HG03060 (cell line): ENCODE results near the gene SLC37A1.

ENCODE experiments used
- ATAC-seq: cut with Tn5 transposase; IDR thresholded peaks from one replicate; pipeline ENCODE4 v1.9.1; 2021; ENCODE audit warnings: low read depth, moderate number of reproducible peaks; ENCODE audit not compliant: unreplicated experiment

SLC37A1 gene

DNA sequence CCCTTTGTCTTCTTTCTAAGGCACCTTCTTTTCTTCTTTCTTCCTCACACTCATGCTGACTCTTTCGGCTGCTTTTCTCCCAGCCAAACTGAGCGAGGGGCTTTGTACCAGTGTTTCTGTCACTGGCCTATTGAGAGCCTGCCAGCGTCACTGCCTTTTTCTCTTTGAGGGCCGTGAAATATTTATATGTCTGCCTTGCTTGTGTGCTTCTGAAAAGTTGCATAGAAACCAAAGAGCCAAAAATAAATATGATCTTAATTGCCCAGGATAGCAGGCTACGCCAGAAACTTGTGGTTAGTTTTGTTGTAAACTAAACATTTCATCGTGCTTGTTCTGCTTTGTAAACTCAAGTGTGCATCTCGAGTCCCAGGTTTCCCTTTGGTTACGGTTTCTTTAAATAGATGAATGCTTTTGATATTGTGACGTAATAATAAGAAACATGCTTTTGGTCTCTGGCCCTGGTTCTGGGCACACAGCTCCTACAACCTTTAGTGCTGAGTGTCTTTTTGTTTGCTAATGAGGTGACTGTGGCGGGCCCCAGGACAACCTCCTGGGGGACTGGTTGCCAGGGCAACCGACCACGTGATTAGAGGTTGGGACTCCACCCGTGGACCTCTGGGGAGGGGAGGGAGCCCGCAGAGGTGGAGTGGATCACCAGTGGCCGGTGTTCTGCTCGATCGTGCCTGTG lies 10.8 kb downstream of the SLC37A1 start:
- ATAC-seq = peak; percentile 68

DNA sequence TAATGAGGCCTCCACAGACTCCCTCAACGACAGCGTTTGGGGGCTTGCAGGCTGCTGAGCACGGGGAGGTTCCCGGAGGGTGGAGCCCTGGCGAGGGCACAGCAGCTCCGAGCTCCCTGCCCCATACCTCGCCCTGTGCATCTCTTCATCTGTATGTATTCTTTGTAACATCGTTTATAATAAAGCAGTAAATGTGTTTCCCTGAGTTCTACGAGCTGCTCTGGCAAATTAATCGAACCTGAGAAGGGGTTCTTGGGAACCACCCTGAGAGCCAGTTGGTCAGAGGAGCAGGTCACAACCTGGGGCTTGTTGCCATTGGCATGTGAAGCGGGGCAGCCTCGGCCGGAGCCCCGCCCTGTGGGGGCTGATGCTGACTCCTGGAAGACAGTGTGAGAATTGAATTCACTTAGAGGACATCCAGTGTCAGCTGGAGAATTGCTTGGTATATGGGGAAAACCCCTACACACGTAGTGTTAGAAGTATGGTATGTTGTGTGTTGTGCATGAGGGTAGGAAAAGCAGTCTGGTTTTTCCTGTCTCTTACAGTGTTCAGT lies 11.5 kb downstream of the SLC37A1 start:
- peak; percentile 11 for ATAC-seq

DNA sequence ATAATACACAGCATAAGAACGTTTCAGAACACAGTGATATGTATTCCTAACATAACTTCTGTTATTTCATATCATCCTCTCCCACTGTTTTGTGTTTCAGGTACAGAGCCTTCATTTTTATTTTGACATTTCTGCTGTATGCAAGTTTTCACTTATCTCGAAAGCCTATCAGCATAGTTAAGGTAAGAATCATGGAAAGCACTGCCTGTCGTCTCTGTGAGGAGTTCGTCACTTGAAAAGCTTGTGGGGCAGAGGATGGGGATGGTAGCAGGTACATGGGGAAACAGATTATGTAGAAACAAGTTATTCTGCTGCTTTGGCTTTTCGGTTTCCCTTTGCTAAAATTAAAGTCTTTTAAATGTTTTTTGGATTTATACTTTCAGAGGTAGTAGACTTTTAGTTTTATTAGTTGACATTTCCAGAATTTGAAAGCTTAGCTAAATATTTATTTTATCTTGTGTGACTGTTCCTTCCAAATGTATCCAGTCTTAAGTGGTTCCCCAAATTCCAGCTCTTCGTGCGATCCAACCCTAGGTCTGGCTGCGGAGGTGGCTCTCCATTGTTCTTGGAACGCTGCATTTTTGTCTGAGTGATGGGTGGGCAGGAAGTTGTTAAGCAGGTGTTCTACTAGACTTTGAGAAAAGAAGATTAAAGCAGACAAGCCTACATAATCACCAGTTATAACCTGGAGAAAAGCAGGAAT lies 12.2 kb downstream of the SLC37A1 start:
- no peak for ATAC-seq

DNA sequence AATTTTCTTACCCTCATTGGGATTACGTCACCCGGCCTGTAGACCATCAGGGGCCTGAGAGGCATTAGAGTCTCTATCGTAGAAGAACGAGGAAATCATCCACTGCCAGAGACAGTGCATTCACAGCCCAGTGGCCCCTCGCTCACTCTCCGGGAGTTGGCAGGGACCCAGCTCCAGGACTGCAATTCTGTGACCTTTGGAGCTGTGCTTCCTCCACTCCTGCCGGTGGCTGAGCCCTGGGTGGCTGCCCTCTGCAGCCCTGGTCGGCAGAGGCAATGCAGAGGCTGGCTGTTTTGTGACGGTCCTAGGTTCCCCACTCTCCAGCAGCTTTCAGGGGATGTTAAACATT lies 12.7 kb downstream of the SLC37A1 start:
- ATAC-seq = no peak

DNA sequence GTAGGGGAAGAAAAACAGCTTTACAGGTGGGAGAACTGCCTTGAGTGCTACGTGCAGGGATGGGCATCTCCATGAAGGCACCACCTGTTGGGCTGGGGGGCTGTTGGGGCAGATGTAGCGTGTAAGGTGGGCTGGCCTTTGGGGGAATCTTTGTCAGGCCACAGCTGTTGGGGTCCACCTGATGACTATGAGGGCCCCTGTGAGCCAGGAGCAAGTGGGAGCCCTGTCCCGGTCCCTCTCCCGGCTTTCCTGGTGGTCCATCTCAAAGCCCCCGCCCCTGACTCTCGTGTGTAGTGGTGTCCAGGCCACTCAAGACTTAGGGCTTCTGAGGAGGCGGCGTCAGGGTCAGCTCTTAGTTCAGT lies 13.5 kb downstream of the SLC37A1 start:
- ATAC-seq = no peak

DNA sequence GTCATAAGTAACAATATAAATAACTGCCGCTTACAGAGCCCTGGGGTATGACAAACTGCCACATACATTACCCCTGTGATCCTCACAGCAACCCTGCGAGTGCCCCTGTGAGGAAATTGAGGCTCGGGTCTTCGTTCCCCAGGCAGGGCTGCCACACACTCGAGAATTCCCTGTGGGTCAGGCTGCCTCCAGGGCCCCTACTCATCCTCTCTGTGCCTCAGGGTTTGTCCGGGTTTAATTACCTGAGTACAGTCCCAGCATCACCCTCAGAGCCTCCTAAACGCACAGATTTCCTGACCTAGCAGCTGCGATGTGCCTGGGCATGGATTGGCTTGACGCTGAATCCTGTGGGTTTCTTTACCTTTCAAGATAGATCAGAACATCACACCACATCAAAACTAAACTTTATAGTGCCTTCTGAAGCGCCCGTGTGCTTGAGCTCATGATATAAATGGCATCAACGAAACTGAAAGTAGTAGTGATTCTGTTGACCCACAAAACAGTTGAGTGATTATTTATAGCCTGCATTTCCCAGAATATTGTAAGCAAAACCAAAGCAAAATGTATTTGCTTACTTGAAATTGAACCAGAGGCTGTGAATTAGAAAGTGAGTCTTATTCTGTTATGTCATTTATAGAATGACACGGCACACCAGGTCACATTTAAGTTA lies 14.0 kb downstream of the SLC37A1 start:
- no peak for ATAC-seq

DNA sequence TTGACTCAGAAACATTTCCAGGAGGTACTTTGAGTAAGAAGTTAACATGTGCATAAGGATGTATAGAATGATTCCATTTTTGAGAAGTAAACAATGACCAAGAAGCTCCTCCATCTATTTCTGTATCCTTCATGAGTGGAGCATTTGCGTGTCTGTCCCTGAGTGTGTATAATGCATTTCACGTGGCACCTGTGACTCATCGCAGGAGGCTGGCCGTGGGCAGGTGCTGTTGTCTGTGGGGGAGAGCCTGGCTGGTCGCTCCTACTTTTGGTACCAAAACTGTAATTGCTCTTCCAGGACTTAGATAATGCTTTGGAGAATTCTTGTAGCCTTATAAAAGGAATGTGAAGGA lies 16.5 kb downstream of the SLC37A1 start:
- ATAC-seq = no peak

DNA sequence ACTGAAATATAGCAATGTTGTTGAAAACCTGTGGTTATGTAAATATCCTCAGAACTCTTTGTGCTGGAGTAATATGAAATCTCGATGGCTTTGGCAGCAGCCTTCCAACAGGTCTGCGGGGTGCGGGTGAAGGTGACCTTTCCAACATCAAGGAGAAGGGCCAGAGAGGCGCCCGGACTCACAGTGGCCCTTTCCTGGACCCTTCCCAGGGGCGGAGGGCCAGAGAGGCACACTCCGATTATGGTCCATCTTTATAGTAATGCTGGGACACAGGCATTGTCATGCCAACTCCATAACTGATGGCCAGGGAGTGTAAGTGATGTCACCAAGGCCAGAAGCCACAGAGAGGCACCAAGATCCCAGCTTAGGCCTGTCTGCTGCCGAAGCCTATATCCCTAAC lies 18.1 kb downstream of the SLC37A1 start:
- no peak for ATAC-seq

DNA sequence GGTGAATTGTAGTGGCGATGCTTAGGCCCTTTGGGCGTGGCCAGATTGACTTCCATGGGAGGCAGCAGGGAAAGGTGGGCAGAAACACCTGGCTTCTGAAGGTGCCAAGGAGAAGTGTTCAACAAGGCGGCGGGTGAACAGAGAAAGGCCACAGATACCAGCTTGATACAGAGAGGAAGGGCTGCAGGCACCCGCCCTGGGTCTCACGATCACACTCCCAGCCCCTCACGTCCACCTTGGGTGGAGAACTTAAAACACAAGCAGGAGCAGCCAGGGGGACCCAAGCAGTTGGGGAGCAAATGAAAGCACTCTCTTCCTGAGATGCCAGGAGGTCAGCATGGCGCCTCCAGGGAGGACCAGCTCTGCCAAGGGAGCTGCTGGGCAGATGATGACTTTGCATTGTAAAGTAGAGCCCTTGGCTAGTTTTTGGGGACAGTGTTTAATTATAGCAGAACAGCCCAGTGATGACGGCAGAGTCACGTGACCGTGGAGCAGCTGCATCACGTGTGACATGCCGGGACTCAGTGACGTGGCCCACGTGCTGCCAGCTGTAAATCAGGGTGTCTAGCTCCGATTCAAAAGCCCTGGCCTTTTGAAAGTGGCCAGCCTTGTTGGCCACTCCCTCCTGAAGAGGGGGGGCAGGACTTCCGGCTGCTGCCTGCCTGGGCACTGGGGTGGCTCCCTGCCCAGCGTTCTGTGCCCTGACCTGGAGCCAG lies 19.0 kb downstream of the SLC37A1 start:
- ATAC-seq = no peak

DNA sequence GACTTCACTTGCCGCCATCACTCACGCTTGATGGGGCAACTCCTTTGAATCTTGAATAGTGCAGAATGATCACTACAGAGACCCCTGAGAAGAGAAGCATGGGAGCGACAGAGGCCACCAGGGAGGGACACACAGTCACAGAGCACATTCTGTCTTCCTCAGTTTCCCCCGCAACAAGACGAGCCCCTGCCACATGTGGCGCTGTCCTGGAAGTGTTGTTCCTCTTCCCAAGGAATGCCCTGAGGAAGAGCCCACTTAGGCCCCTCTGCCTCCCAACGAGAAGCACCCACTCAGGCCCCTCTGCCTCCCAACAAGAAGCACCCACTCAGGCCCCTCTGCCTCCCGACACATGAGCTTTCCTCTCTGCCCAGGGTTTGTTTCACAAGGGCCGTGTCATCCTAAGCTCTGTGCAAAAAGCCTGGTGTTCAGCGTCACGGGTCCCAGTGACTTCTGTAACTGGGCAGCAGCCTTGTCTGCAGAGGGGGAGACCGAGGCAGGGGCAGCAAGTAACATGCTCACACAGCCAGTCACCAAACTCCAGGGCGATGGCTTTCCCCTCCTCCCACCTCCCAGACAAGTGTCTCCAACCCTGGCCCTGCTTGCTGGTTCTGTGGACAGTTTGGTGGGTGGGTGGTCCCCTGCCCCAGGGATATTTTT lies 19.8 kb downstream of the SLC37A1 start:
- no peak for ATAC-seq

DNA sequence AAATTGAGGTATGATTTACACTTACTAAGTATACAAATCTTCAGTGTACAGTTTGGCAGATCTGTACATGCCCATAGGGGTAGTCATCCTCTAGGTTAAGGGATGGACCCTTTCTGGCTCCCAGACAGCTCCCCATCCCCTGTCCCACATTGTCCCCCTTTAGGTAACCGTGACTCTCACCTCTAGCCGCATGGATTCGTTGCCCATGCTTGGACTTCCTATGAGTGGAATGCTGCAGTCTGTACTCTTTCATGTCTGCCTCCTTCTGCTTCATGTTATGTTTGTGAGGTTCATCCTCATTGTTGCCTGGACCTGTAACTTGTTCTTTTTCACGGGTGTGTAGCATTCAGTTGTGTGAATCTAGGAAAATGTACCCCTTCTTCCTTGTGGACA lies 20.3 kb downstream of the SLC37A1 start:
- ATAC-seq = no peak

DNA sequence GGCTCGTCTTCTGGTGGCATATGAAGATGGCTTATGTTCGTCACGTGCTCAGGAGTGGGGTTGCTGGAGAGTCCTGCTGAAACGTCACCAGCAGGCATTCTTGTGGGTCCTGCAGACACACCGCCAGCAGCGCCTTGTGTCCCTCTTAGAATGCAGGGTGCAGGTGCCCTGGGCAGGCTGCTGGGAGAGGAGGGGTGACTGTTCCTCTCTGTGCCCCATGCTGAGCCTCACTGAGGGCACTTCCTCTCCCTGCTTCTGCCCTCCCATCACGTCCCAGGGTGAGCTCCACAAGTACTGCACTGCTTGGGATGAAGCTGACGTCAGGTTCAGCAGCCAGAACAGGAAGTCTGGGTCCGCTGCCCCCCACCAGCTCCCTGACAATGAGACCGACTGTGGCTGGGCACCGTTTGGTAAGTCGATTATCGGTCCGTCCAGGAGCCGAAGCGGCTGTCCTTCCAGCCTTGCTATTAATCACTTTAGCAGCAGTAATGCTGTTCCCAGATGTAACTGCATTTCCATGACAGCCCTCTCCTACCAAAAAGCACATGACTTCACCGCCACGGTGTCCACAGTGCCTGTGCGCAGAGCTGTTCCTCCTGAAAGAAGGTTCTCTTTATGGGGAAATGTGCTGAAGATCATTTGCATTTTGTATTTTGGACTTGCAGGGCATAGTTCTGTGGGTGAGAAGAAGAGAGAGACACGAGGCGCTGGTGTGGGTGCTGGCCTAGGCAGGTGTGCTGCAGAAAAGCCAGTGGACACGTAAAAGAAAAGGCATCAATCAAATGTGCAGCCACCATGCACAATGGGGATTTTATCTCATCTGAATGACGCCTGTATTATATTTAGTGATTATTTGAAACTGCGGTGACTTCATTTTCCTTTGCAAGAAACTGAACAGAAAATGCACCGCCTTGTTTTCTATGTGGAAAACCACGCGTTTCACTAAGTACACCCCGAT lies 21.0 kb downstream of the SLC37A1 start:
- peak; percentile 34 for ATAC-seq

DNA sequence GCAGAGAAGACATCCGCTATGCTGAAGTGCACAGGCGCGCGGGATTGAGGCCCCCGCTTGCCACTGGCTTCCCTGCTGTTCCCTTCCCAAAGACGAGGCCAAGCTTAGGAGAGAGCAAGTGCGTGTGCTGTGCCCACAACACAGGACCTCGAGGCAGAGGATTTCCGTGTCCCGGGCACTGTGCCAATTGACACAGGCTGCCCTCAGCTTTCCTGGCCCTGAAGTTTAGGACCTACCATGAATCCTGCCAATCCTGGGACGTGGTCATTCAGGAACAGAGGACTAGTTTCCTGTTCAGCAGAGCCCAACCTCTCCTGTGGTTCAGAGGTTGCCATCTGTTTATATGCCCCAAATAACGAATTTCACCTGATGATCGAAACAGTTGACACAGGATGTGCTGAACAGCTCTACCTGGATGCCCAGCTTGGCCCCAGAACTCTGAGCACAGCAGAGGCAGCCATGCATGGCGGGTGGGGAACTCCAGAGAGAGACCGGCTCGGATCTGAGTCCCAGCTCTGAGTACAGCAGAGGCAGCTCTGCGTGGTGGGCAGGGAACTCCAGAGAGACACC lies 22.0 kb downstream of the SLC37A1 start:
- ATAC-seq = no peak

DNA sequence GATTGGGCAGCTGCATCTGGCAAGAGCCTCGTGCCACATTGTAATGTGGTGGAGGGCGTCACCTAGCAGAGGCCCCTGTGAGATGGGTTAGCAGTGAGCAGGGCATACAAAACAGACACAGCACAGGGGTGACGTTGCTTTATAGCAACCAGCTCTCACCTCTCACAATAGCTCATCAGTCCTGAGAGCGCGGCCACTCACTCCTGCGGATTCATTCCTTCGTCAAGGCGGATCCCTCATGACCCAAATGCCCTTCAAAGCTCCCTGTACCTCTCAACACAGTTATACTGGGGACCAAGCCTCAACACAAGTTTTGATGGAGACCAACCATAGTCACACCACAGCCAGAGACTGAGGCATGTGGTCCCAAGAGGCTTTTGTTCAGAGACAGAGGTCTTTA lies 22.9 kb downstream of the SLC37A1 start:
- no peak for ATAC-seq

DNA sequence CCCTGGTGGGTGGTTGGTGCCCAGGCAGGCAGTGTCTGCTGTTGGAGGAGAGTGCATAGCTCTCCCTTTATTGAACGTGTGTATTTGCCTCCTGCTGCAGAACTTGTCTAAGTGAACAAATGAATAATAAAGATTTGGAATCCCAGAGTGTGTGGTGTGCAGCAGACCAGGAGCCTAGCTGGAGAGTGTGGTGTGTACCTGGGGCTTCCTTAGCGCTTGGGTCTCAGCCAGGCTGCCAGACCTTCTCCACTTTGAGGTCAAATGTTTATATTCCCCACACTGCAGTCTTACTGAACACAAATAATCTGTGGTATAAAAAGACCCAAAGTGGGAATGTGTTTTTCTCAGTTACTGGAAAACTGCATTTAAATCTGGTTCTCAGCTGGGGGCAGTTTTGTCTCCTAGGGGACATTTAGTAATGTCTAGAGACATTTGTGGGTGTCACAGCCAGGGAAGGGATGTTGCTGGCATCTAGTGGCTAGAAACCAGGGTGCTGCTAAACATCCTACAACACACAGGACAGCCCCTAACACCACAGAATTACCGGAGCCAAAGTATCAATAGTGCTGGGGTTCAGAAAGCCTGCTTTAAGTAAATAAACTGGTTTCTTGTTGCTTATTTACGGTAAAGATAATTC lies 23.6 kb downstream of the SLC37A1 start:
- no peak for ATAC-seq

DNA sequence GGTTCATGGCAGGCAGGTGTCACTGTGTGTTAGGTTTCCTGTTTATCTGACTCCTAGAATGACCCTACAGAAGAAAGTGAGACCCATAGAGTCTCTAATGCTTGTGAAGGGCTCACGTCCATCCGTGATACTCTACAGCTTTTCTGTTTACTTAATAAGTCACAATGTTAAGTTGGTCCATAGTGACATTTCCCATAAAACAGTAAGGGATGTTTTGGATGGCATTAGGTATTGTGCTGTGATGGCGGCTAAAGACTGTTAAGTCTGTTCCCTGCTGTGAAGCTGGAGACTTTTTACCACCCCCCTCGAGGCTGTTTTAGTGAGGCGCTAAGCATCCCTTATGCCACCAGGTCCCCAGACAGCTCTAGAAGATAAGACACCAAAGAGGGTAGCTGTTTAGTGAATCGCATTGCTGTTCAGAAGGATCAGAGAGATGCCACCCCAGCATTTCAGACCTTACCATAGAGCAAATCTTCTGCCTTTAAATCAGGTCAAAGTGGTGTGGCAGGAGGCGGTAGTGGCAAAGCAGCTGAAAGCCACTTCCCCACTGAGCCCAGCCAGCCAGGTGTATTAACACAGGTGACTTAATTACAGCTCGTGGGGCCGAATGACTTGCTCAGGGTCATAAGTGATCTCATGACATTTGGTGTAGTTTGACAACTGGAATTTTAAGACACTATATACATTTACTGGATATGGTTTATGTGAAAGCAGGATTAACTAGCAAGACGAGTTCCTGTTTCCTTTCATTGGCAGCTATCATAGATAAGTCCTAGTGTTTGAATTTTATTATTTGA lies 25.0 kb downstream of the SLC37A1 start:
- ATAC-seq = no peak

DNA sequence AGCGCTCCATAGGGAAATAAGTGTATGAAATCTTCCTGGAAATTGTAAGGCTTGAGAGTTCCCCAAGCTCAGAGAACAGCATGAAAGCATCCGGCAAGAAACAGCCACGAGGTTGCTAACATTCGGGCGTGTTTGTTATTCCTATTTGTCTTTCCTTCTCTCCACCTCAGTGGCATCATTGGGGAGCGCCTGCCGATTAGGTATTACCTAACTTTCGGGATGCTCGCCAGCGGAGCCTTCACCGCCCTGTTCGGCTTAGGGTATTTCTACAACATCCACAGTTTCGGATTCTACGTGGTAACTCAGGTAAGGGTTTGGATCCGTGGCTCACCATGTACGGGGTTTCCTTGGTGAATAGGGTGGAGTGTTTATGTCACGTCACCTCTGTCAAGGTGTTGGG lies 25.7 kb downstream of the SLC37A1 start:
- no peak for ATAC-seq

DNA sequence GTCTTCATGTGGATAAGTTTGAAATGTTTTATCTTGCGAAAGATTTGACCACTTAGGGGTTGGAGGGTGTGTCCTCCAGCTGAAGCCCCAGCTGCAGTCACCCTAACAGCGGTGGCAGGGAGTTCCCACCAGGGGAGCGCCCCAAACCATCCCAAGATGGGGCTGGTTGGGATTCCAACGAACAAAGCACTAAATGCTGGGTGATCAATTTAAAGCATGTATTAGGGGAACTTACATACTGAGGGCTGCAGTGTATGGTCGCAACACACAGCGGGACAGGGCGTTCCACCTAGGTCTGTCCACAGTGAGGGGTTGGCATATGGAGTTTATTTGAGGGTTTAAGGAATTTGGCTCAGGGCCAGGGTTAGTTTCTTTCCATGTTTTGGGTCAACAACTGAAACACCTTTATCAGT lies 26.3 kb downstream of the SLC37A1 start:
- no peak for ATAC-seq
